NCI-H1694 treated with DMSO at 0.1 percent for 48 hours (cell line): ENCODE results near the gene ZIC5.

Experiments
- DNase-seq: peaks from one replicate; lab custom pipeline; 2025; lab: John Stamatoyannopoulos, UW

Gene ZIC5

DNA sequence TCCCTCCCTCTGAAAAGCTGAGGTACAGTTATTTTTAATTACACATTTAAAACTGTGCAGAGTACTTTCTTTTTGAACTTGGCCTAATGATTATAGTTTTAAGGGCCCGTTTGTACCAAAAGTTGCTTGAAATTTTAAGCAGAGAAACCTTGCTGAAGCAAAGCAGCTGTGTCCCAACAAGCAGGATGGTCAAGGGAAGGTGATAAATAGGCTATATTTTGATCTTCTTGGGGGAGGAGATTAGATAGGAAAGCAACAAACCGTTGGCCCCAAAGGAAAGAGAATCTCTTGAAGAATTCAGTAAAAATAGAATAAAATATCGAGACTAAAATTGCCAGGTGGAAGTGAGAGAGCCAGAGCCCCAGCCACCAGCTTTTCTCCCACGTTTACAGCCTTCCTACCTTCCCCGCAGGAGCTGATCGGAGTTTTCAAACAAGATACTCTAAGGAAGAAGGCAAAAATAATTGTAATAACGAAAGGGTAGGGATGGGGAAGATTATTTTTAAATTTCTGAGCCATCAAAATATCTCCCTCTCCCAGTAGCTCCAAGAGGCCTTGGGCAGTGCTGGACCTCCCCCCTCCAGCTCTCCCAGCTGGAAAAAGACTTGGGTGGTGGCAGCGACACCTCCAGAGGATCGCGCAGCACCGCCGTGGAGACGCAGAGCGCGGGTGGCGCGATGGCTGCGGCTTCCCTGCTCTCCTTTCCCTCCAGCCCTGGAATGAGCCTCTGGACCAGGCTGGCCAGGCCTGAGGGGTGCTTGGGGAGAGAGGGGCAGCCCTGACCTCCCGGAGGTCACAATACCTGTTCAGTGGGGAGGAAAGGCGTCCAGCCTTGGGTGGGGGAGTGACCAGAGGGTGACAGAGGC is 15.8 kb upstream of the ZIC5 start:
- DNase-seq = no peak

DNA sequence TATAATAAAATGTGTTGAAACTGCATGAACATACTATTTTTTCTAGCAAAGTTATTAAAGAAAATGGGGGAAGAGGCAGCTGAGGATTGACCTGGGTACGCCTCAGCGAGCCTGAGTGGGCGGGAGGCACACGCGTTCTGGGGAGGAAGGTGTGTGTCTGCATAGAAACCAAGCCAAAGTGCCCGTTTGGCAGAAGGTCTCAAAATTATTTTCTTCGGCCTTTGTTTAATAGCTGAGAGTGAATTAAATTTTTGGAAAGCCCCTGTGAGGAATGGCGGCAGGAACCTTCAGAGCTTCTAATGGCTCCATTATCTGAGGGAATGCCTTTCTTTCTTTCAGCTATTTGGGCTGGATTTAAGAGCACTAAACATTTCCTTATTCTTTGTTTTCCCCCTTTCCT is 15.2 kb upstream of the ZIC5 start:
- no peak for DNase-seq

DNA sequence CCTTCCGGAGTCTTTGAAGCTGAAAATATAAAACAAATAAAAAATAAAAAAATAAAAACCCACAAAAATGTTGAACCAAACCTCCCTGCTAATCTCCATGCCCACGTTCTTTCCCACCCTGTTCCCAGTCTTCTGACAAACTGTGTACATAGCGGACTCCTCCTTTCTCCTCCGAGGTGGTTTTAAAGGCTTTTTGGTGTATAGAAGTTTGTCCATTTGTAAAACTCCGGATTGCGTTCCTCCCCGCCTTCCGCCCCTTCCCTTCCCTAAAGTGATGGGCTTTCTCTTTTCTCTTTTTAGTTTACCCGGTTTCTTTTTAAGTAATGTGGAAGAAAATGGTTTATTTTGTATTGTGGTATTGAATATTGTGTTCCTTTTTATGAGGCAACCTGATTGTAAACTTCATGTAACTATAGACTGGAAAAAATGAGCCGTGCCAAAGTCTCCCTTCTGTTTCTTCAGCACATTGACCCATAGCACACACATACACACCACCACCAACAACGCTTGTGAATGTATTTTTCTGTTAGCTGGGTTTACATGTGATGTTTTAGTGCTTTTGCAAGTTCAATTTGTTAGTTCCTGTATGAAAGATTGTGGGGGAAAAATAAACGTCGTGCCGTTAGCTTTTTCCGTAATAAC is 14.4 kb upstream of the ZIC5 start:
- no peak for DNase-seq

DNA sequence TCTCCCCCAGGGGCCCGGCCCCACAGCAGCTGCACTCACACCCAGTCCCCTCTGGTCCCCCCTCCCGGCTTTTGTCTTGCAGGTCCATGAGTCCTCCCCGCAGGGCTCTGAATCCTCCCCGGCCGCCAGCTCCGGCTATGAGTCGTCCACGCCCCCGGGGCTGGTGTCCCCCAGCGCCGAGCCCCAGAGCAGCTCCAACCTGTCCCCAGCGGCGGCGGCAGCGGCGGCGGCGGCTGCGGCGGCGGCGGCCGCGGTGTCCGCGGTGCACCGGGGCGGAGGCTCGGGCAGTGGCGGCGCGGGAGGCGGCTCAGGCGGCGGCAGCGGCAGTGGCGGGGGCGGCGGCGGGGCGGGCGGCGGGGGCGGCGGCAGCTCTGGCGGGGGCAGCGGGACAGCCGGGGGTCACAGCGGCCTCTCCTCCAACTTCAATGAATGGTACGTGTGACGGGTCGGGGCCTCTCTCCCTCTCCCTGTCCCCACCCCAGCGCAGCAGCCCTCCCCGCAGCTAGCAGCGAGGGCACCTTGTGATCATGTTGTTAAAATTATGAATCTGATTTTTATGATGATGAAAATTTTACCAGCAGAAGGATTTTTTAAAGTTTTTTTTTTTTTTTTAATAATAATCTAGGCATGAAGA is 13.8 kb upstream of the ZIC5 start:
- DNase-seq = no peak

DNA sequence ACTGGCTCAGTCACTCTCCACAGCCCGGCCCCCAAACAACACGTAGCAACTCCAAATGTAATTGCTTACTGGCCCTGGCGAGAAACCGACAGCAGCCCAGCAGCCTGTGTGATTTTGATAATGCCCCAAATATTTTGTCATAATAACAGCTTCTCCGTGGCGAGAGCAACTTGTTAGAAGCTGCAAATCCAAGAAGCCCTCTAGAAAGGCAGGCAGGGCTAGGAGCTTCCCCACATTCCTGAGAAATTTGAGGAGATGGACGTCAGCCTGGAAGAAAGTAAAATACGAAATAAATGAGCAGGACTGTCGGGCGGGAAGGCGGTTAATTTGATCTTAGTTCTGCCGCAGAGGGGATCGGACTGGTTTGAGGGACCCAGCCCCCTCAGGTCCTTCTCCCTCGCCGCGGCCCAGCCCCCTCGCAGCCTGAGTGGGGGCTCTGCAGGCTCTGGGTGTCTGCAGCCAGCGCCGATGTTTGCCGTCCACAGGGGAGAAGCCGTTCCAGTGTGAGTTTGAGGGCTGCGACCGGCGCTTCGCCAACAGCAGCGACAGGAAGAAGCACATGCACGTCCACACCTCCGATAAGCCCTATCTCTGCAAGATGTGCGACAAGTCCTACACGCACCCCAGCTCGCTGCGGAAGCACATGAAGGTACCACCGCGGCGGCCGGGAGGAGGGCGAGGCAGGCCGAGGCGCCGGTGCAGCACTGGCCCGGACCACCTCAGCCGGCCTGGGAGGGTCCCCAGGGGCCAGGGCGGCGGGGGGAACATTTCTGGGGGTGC is 13.1 kb upstream of the ZIC5 start:
- DNase-seq = no peak

DNA sequence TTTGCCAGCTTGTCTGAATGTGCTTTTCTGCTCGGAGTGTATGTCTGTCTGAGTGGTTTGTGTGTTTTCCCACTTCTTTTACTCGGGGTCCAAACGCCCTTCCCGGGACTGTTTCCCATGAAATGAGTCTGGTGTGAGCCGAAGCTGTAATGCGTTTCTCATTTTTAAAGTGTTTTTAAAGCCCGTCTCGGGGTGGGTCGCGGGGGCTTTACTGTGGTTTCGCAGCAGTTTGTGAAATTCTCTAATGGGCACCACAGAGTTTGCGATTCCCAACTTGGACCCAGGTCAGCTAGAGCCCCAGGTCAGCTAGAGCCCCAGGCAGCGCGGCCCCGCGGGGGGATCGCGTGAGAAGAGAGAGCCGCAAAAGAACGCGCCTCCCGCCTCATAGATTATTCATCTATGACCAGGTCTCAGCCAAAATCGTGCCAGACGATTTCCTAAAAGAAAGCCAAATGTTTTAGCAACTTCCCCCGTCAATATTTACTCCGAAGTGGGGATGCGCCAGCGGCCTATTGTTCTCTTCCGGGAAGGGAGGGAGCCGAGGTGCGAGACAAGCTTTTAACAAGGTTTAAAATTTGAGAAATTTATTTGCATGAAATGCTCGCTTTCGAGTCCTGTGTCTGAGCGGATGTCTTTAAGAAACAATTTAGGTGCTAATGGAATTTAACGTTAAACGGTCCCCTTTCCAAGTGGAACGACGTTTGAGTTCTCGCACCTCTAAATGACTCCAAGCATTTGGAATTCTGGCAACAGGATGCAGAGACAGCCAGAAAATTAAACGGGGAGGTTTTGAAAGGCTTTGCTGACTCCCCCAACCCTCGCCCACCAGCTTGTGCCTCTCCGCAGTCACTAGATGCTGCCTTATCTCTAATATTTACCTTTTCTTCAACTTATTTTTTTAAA is 12.2 kb upstream of the ZIC5 start:
- DNase-seq = no peak

DNA sequence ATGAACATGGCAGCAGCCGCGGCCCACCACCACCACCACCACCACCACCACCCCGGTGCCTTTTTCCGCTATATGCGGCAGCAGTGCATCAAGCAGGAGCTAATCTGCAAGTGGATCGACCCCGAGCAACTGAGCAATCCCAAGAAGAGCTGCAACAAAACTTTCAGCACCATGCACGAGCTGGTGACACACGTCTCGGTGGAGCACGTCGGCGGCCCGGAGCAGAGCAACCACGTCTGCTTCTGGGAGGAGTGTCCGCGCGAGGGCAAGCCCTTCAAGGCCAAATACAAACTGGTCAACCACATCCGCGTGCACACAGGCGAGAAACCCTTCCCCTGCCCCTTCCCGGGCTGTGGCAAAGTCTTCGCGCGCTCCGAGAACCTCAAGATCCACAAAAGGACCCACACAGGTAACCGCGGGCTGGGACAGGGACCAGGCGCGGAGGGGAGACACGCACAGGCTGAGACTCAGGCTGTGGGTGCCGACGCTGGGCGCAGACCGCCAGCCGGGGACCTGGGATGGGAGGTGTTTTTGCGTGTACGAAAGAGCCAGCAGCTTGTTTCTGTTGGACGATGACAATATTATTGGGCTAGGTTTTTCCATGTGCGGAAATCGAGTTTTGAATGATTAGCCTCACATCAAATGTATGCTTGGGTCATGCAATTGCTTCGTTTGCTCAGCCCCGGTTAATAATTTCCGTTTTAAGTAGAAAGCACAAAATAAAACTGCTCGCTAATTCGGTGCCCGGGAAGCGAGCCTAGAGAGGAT is 11.3 kb upstream of the ZIC5 start:
- peak; percentile 20 for DNase-seq

DNA sequence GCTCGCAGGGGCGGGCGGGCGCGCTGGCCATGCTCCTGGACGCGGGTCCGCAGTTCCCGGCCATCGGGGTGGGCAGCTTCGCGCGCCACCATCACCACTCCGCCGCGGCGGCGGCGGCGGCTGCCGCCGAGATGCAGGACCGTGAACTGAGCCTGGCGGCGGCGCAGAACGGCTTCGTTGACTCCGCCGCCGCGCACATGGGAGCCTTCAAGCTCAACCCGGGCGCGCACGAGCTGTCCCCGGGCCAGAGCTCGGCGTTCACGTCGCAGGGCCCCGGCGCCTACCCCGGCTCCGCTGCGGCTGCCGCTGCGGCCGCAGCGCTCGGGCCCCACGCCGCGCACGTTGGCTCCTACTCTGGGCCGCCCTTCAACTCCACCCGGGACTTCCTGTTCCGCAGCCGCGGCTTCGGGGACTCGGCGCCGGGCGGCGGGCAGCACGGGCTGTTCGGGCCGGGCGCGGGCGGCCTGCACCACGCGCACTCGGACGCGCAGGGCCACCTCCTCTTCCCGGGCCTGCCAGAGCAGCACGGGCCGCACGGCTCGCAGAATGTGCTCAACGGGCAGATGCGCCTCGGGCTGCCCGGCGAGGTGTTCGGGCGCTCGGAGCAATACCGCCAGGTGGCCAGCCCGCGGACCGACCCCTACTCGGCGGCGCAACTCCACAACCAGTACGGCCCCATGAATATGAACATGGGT is 10.6 kb upstream of the ZIC5 start:
- DNase-seq = no peak

DNA sequence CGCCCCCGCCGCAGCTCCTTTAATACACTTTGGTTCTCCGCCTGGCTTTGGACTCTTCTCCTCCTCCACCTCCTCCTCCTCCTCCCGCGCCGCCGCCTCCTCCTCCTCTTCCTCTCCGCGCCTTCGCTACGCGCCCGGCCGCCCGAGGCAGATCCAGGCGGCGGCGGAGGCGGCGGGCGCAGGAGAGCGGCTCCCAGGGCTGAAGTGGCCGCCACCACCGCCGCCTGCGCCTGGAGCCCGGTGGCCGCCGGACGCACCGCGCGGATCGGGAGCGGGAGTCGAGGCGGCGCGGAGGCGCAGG is 10.1 kb upstream of the ZIC5 start, which contains the start of gene ZIC2:
TSS of gene ZIC2 (plus strand) at position 50 of the 301 bp plus-strand sequence. CDS start 281 bp downstream, outside the sequence.
- no peak for DNase-seq

DNA sequence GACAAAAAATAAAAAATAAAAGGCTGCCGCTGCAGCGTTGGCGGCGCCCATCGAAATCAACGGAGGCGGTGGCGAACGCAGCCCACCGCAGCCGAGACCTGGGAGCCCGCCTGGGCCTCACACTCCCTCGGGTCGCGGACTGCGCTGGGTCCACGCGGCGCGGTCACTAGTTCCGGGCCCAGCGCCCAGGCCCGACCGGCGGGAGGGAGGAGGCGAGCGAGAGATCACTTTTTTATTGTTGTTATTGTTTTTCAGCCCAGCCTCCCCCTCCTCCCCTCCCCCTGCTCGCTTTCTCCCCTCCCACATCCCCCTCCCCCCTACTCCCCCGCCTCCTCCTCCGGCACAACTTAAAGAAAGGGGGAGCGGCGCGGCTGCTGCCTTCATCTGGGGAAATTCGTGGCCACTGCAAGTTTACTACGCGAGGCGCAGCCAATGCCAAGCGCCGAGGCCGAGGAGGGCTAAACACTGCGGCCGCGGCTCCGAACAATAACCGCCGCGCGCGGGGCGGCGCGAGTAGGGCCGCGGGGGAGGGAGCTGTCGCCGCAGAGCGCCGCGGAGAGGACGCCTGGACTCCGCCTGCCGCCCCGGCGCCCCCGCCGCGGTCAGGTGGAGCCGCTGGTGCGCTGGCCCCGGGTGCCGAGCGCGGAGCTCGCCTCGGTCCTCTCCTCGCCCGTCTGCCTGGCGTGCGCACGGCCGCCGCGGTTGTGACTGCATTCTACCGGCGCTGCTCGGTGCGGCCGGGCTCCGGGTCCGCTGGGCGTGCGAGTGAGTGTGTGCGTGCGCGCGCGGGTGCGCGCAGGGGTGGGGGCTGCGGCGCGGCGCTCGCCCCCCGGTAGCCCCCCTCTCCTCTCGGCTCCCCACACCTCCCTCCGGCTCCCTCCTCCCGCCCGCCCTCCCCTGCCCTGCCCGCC is 9.5 kb upstream of the ZIC5 start:
- peak; percentile 59 for DNase-seq

DNA sequence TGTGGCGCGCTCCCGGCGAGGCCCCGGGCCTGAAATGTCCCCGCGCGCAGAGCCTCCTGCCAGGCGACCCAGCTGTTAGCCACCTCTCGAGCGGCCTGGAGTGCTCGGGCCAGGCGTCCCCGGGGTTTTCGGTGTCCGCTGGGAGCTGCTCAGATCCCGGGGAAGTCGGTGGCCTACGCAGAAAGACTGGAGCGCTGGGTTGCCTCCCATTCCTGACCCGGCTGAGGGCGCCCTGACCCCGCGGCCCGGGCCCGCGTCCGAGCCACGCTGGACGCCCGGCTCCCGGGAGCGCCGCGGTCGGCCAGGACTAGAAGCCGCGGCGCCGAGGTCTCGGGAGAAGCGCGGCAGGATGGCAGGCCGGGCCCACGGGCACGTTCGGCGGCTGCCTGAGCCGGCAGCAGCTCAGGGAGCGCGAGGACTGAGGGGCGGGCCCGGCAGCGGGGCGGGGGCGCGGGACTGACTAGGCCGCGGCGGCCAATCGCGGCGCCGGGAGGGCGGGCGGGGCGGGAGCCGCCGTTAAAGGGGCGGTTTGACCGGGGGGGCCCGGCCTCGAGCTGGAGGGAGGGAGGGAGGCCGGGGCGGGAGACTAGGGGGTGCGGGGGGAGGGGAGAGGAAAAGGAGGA is 8.7 kb upstream of the ZIC5 start:
- DNase-seq = peak; percentile 93

DNA sequence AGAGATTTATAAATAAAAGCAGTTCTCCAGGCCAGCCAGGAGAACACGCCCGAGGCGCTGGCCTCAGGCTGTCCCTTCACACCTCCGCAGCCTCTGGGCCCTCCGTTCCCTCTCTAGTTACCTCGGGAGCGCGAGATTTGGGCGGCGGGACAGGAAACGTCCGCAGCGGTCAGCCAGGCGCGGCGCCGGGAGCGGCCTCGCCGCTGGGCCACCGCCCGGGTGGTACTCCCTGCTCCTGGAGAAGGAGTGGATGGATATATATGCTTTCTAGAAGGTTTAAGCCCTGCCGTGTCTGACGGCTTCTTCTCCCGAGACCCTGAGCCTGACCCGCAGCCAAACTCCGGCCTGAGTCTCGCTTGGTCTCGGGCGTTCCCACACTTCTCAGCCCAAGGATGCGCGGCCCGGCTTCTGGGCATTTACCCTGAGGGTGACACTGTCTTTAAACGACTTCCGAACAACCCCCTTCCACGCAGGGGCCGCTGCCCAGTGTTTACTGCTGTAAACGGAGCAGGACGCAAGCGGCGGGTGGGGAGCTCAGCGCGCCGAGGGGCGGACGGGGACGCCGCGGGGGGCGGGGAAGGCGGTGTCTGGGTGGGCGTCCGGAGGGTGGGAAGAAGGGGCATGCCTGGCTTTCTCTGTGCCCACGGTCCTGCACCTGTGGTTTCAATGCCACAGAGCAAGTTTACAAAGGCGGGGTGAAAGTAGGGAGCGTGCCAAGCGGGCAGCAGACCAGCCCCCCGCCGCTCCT is 8.1 kb upstream of the ZIC5 start:
- DNase-seq = no peak

DNA sequence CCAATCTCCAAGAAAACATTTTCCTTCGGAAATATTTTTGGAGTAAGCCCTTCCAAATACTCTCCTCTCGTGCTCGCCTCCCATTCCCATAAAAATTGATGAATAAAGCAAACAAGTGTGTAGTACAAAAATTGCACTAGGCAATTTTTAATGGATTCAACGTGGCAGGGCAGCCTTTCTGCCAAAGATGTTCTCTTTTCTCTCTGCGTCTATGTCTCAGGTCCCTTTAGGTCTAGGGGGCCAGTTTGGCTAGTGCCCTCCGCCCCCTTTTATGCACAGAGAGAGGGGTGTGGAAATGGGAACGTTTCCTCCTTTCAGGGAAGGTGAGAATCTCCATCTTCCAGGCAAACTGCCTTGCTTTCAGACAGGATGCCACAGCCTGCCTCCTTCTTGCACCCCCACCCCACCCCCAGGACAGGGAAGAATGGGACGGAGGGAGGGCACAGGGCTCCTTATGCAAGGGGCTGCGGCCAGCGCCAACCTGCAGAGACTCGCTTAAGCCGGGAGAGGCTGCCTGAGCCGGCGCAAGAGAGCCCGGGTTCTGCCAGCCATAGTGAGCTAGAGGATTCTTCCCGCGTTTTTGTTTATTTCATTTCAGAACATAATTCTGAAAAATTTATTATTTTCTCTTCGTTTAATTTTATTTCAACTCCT is 7.4 kb upstream of the ZIC5 start:
- no peak for DNase-seq

DNA sequence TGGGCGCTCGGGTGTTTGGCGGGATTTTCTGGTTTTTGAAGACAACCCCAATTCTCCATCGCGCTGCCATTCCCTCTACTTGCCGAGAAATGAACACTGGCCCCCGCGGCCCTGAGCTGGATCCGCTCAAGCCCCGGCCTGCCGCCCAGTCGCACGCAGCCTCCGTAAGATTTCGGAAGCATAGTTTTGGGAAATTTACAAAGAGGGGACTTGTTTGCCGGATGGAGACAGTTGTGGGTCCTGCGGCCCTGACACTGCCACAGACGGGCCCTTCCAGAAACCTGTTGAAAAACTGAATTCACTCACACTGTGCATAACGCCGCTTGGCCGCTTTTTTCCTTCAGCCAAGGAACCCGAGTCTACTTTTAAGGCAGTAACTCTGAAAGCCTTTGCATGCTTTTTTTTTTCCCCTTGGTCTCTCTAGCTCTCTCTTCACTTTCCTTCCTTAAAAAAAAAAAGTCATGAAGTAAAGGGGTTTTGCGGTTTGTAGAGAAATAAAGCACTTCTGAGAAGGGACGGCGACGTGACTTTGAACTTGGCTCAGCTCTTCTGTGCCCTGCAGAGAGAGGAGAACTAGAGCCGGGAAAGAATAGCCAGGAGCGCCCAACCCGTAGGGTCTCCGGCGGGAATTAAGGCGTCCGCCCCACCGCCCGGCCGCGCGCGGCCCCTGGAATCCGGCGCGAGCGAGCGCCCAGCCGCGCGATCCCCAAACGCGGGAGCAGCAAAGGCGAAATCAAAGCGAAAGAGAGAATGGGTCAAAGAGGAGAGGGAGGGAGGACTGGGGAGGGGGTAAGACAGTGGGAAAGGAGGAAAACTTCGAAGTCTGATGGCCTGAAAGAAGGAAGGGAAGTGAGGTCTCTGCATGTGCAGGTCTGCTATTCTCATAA is 6.6 kb upstream of the ZIC5 start:
- no peak for DNase-seq

DNA sequence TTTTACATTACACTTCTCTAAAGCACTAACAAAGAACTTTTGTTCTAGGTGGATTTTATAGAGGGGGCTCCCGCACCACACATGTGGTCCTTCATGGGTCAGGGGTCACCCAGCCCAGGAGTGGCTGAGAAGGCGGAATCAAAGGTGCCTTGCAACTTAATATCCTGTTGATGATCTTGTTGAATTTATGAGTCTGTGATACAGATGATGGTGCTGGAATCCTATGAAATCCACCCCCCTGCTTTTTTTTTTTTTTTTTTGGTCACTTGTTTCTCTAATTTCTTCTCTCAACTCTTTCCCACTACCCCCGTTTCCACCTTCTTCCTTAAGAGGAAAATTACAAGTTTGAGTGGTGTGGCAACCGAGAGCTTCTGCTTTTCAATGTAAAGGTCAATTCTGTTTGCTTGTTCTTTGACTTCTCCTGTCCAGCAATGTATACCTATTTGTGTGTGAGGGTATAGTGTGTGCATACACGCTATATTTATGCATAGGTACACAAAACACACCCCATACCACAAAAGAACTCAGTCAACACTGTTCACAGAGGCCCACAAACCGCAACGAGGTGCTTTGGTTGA is 5.9 kb upstream of the ZIC5 start:
- DNase-seq = no peak

DNA sequence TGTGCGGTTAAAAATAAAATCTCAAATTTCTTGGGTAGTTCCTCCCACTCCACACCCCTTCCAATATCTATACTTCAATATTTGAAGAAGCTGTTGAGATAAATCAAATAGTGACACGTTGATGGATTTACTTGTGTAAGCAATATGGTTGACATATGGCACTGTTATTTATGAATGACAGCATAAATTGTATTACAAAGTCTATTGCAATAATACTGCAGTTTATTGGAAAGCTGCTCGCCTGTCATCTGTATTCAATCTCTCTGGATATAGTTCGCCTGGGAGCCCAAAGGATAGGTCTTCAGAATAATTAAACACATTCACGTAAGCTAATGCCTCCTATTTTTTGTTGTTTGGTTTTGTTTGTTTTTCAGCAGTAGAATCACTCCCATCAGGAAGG is 5.0 kb upstream of the ZIC5 start:
- DNase-seq = peak; percentile 57
